GM12872 (cell line): Measurements from ENCODE around the gene JPH3.

ENCODE experiments used
- TF ChIP-seq, protein P1 (sequence below): IDR thresholded peaks from 3 replicates; pipeline ENCODE4 v1.5.1; 2011; ENCODE audit warnings: low read depth, mild to moderate bottlenecking, low read length, moderate library complexity; ENCODE audit not compliant: insufficient read depth

Gene JPH3

DNA sequence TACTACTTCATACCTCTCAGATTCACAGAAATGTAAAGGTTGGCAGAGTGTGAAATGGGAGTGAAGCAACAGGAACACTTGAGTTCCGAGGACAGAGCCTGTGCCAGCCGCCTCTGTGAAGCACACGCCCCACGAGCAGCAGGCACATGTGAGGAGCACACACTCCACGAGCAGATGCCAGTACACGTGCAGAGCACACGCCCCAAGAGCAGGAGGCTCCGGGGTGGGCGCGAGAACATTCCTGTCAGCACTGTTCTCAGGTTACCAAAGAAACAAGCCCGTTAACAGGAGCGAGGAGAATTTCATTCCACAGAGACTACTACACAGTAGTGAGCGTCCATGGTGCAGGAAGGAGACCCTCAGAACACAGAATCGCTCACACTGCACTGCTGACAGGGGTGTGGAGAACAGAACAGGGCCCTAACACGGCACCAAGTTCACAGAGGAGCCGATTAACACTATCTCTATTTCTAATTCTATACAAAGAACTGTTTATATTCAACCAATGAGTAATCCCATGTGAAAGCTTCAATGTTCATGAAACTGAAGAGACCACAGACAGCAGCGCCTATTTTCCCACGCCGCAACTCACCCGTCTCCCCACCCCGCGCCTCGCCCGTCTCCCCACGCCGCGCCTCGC, 123.4 kb downstream of the JPH3 start:
- TF ChIP-seq, protein P1, sequence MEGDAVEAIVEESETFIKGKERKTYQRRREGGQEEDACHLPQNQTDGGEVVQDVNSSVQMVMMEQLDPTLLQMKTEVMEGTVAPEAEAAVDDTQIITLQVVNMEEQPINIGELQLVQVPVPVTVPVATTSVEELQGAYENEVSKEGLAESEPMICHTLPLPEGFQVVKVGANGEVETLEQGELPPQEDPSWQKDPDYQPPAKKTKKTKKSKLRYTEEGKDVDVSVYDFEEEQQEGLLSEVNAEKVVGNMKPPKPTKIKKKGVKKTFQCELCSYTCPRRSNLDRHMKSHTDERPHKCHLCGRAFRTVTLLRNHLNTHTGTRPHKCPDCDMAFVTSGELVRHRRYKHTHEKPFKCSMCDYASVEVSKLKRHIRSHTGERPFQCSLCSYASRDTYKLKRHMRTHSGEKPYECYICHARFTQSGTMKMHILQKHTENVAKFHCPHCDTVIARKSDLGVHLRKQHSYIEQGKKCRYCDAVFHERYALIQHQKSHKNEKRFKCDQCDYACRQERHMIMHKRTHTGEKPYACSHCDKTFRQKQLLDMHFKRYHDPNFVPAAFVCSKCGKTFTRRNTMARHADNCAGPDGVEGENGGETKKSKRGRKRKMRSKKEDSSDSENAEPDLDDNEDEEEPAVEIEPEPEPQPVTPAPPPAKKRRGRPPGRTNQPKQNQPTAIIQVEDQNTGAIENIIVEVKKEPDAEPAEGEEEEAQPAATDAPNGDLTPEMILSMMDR = no peak

DNA sequence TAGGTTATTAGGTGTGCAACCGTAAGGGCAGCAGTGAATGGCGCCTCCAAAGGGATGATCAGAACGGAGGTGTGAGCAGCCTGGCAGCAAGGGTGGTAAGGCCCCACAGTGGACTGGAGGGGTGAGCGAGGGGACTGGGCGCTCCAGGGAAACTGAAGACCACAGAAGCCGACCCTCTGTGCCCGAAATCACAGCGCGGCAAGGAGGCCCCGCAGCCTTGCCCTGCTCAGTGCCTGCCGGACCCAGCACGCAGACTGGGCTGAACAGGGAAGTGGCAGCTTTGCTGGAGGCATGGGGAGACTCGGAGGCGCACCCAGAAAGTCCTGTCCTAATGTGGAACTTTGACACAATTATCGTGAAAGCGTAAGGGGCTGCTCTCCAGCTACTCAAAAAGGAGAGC, 125.0 kb downstream of the JPH3 start:
- TF ChIP-seq, protein P1 = no peak

- TF ChIP-seq, protein P1 = no peak
Measured at GRCh38 chr16:87728026-87728425, 125.7 kb downstream of the JPH3 start.

GRCh38 chr16:87729266-87729954, 127.1 kb downstream of the JPH3 start:
- TF ChIP-seq, protein P1 = no peak

GRCh38 chr16:87731607-87732006, 129.3 kb downstream of the JPH3 start:
- TF ChIP-seq, protein P1 = no peak

GRCh38 chr16:87733190-87733589, 130.9 kb downstream of the JPH3 start:
- TF ChIP-seq, protein P1 = no peak

- TF ChIP-seq, protein P1 = no peak
Measured at GRCh38 chr16:87734644-87735043, 132.3 kb downstream of the JPH3 start.
